Hematopoietic multipotent progenitor cell treated with erythropoietin and hydrocortisone succinate and interleukin-3 and kit ligand, for 17 days (in vitro differentiated cells): ENCODE results near the gene EHD4.

ENCODE experiments used
- DNase-seq: peaks from one replicate; pipeline ENCODE4 v3.0.0-alpha.2; 2015; ENCODE audit warnings: low spot score

EHD4 gene

GRCh38 chr15:41881086-41881485, 91.3 kb downstream of the EHD4 start:
- DNase-seq: no peak

- no peak for DNase-seq
Observed at GRCh38 chr15:41880156-41880877, 92.0 kb downstream of the EHD4 start.

- DNase-seq: no peak
Observed at GRCh38 chr15:41879321-41879845, 93.0 kb downstream of the EHD4 start.

- no peak for DNase-seq
Observed at GRCh38 chr15:41878355-41878699, 94.0 kb downstream of the EHD4 start.

- DNase-seq: no peak
Observed at GRCh38 chr15:41877631-41878354, 94.6 kb downstream of the EHD4 start.

GRCh38 chr15:41876689-41877088, 95.7 kb downstream of the EHD4 start:
- DNase-seq: no peak

GRCh38 chr15:41876007-41876406, 96.3 kb downstream of the EHD4 start:
- DNase-seq: no peak

GRCh38 chr15:41874736-41875135, 97.6 kb downstream of the EHD4 start:
- no peak for DNase-seq

- no peak for DNase-seq
Observed at GRCh38 chr15:41873711-41874110, 98.6 kb downstream of the EHD4 start.

GRCh38 chr15:41872166-41872747, 100.1 kb downstream of the EHD4 start:
- no peak for DNase-seq

GRCh38 chr15:41871175-41871905, 101.0 kb downstream of the EHD4 start:
- DNase-seq: no peak

- no peak for DNase-seq
Observed at GRCh38 chr15:41870689-41871081, 101.7 kb downstream of the EHD4 start.

- DNase-seq: no peak
Observed at GRCh38 chr15:41869770-41870688, 102.3 kb downstream of the EHD4 start.

GRCh38 chr15:41868321-41868720, 104.0 kb downstream of the EHD4 start:
- DNase-seq: no peak

GRCh38 chr15:41866872-41867579, 105.3 kb downstream of the EHD4 start:
- DNase-seq: no peak

GRCh38 chr15:41866263-41866703, 106.1 kb downstream of the EHD4 start:
- no peak for DNase-seq

GRCh38 chr15:41865490-41866055, 106.8 kb downstream of the EHD4 start:
- DNase-seq: no peak

- DNase-seq: no peak
Observed at GRCh38 chr15:41862515-41863116, 109.7 kb downstream of the EHD4 start.

GRCh38 chr15:41861736-41862356, 110.5 kb downstream of the EHD4 start:
- DNase-seq: no peak
